ENCODE data around the gene SLC12A4.

Gene SLC12A4

DNA sequence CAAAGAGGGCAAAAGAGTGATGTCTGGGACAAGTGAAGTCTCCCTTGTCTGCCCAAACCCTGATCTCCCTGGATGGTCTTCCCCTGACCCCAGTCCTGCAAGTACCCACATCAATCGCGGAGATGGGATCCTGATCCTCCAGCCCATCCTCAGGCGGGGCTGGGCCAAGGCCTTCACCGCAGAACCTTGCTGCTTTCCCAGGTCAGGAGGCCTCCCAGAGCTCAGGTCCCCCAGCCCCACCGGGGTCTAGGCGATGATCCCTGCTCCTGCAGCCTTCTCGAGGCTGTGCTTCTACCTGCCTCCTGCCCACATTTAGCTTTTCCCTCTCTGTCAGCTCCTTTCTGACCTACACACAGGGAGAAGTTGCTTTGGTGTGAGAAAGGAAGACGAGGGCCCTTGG lies 6.3 kb downstream of the SLC12A4 start:
- no peak for DNase-seq

DNA sequence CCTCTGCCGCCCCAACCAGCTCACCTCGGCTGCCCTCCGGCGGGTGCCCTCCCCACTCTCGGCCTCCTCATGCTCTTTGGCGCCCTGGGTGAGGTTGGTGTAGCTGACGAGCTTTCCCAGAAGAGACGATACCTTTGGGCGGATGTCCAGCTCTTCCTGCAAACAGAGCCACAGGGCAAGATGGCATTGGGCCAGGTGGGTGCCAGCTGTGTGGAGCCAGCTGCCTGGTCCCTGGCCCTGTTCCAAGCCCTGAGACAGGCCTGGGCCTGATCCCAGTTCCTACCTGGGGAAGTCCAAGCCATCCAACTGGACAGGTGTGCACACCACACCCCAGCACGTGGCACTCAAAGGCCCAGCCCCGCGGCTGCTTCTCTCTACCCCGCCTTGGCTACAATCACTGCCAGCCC lies 6.9 kb downstream of the SLC12A4 start:
- DNase-seq, result no peak

DNA sequence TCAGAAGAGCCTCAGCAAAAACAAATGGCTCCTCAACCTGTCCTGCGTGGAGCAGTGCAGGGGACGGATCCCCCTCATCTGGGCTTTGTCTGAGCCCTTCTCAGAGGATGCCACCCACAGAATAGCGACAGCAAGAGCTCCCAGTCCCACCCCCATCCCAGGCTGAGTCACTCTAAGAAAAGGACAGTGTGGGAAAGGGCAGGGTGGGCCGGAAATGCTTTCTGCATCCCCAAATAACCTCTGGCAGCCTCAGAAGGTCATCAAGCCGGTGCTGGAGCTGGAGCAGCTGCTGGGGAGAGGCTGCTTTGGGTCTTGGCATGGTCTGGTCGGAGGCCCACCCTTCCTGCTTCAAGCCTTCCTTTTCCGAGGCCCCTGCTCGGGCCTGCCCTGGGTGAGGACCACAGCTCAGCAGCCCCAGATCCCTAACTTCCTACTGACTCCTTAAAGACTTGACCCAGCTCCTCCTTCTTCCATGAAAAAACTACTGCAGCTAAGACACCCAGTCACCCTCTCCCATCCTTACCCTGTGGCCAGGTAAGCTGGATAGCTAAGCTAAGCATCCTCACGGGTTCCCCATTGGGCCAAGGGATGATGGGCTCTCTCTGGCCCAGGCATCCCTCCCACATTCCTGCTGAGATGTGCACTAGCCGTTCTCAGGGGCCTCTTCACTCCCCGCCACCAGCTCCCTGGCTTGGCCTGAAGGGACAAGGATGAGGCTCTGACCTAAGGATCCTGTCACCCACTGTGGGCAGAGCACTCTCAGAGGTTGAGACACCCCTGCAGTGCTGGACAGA lies 8.7 kb downstream of the SLC12A4 start:
- DNase-seq, result no peak

DNA sequence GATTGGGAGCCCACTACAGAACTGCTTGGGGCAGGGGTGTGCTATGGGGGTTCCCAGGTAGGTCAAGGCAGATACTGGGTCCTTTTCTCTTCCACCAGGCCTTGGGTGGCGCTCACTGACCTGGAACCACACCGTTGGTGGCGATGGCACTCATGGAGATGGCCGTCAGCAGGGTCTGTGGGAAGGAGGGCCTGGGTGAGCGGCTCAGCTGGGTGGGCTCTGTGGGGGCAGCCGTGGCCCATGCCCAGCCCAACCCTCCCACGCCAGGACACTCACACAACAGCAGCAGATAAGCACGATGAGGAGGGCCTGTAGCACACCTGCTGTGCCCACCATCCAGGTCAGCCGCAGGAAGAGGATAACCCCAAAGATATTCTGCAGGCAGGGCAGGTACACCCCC lies 10.8 kb downstream of the SLC12A4 start:
- no peak for DNase-seq

DNA sequence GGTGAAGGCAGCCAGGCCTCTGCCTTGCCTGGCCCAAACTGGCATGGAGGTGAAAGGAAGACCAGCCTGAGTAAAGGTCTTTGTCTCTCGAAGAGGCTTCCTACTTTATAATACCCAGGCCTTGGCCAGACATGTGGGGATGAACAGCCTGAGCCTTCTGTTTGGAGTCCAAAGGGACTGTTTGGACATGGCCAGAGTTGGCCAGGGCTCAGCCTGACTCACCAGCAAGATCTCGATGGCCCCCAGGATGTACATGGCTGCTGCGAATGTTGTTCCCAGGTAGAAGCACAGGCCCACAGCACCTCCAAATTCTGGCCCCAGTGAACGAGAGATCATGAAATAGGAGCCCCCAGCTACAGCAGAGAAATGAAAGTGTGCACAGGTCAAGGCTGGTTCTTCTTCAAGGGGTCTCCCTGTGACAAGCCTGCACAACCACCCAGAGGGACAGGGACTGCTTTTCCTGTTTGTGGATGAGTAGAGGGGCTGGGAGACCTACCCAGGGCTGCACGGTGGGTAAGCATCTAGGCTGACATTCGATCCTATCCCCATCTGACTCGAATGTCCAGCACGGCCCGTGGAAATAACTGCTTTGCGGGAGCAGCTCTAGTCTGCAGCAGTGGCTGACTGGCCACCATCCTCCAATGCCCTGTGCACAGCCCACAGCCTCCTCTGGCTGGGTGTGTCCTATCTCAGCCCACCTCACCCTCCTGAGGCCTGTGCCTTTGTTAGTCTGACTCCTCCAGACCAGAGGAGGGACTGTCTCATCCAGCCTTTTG lies 13.8 kb downstream of the SLC12A4 start:
- DNase-seq, result no peak

DNA sequence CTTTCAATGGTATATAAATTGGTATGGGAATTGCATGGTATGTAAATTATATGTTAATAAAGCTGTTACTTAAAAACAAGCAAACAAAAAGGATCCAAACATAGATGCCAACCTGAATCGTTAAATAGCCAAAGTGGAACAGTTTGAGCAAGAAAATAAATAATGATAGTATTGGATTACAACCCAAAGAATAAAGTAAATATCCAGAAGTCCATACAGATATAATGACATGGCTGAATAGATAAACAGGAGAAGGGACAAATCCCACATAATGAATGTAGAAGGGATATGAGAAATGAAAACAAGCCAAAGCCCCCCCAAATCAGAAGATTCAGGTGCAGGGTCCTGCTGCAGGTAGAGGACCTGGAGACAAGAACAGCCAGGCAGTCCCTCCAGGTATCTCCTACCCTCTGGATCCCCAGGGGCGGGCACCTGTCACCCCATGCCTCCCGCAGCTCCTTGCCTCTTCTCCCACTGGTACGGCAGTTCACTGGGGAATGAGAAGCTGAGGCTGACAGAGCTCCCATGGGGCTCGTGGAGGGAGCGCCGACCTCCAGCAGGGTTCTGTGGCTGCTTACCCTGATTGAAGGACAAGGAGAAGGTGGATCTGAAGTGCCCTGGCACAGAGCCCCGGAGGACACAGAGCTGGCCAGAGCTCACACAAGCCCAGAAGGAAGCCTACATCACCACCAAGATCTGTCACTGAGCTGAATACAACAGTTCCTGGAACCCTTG lies 14.6 kb downstream of the SLC12A4 start:
- DNase-seq, result no peak

DNA sequence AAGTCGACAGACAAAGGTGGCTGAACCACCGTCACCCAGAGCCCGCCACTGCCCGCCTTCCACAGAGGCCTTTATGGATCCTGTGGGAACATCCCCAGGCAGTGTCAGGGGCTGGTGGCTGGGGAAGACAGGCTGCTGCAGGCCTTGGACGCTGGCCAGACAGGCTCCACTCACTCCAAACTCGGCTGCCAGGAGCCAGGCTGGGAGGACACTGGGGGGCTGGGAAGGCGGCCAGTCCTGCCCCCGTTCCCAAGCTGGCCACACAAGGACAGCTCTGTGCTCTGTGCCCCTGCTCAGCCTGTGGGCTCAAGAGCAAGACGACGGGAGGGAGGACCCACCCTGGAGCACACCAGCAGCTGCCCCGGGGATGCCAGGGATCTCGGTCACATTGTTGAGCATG lies 17.0 kb downstream of the SLC12A4 start:
- DNase-seq, result no peak

DNA sequence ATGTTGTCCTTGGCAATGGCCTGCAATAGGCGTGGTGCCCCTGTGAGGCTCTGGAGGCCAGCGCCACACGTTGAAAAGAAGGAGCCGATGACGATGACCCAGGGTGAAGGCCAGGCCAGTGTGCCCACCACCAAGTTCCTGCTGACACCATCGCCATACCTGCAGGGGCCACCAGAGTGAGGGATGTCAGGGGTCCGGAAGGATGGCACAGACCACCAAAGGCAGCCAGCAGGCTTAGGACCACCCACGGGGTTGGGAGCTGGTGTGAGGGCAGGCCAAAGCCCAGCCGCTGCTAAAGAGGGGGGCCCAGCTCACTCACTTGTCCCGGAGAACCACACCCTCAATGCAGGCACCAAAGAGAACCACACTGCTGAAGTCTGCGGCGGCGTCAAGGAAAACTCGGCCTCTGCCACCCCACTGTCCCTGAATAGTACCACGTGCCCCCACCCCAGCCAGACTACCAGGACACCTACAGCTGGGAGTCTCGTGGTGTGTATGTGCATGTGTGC lies 18.0 kb downstream of the SLC12A4 start:
- no peak for DNase-seq

DNA sequence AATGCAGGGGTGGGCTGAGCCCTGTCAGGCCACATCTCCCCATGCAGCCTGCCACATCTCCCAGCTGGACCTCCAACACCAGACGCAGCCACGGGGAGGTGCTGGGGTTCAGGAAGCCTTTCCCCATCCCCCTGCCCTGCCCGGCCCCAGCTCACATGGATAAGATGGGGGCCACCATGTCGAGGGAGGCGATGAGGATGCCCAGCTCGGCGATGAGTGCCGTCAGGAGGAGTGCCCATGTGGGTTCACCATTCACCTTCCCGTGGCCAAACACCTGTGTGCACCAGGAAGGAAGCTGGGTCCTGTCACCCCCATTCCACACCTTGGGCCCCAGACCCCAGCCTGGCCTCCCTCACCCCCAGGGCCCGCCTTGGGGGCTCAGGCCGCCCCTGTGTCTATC lies 18.8 kb downstream of the SLC12A4 start:
- DNase-seq, result no peak

DNA sequence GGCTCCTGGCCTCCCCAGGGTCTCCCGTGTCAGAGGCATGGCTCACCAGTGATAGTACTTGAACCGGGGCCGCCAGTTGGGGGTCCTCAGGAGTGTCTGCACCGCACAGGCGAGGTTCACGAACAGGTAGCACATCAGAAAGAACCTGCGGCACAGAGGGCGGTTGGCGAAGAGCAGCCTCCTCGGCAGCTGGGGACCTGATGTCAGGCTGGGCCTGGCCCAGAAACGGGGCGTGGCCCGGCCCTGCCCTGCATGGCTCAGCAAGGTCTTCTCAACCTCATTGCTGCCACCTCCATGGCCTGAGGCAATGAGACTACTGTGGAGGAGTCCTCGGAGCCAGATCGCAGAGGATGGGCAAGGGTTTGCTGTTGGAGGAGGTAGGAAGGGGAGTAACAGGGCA lies 20.4 kb downstream of the SLC12A4 start:
- no peak for DNase-seq

DNA sequence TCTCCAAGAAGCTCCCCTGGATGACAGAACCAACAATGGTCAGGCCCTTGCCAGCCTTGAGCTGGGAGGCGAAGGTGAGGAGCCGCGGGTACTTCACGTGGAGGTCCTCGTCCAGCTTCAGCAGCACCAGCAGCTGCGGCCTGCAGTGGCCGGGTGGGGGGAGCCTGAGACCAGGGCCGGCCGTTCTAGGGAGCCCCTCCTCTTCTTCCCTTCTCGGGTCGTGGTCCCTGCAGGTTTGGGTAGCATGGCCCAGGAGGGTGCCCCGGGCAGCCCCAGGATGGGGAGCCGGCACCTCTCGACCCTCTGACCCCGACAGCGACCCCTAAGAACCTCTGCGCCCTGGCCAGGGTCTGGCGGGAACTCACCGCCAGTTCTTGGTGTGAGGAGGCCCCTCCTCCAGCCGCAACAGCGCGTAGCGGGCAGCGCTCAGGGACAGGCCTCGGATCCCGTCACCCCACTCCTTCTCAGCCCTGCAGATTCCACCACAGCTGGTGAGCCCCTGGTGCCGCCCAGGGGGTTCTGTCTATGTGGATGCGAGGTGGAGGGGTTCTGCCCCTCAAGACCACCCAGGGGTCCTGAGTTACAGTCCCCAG lies 21.4 kb downstream of the SLC12A4 start:
- no peak for DNase-seq

DNA sequence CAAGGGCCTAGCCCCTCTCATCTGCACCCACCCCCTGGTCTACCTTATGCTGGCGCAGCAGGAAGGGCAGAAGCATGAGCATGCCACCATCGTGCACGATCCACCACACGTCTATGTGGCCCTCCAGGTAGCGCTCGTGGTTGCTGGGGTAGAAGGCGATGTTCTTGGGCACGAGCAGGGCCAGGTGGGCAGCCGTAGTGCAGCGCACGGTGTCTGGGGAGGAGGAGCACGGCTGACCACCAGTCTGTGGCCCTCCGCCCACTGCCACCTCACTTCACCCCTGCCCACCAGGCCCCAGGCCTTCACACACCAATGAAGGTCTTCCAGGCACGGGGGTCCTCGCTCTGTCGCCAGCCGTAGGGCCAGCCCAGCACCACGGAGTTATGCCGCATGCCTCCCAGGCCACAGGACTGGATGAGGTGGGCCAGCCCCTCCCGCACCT lies 22.3 kb downstream of the SLC12A4 start:
- DNase-seq, result no peak

DNA sequence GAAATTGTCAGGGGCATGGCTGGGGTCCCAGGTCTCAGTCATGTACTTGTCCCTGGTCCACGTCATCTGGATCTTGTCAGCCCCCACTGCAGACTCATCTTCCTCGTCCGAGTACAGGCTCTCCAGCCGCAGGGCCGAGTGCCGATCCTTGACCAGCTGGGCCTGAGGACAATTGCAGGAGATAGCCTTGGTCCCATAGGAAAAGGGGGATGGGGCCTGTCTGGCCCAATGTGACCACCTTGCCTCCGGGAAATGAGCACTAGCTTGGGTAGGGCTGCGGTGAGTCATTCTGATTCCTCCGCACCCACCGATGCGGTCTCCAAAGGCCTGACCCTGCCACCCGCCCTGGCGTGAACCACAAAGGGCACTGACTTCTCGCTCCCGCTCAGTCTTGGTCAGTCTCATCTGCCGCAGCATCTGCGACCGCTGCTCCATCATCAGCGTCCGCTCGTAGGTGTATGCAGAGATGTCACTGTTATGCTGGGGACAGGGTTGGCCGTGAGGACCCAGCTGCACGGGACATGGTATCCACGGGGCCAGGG lies 23.0 kb downstream of the SLC12A4 start:
- DNase-seq, result no peak

DNA sequence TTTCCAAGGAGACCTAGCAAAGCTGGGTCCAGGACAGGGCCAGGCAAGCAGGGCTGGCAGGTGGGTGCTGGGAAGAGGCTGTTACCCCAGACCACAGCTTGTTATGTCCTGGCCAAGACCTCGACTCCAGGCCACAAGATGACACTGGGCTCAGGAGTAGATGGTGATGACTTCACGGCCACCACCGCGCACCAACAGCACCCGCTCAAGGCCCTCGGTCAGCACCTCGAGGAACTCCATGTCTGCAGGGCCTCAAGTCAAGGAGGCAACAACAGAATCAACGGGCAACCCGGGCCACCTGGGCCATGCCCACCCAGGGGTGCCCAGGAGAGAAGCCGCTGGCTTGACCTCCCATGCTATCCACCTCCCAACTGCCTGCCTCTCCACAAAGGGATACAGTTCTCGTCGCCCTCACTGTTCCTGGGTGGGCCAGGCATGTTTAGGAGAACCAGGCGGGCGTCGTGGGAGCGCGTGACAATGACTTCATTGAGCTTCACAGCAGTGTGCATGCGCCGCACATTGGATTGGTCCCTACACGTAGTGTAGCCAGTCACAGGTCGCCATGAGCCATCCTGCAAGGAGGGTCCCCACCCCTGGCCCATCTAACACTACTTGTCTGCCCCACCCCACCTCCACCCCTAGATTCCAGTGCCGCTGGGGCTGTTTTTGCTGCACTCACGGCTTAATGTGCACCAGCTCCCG lies 23.6 kb downstream of the SLC12A4 start:
- DNase-seq, result no peak

DNA sequence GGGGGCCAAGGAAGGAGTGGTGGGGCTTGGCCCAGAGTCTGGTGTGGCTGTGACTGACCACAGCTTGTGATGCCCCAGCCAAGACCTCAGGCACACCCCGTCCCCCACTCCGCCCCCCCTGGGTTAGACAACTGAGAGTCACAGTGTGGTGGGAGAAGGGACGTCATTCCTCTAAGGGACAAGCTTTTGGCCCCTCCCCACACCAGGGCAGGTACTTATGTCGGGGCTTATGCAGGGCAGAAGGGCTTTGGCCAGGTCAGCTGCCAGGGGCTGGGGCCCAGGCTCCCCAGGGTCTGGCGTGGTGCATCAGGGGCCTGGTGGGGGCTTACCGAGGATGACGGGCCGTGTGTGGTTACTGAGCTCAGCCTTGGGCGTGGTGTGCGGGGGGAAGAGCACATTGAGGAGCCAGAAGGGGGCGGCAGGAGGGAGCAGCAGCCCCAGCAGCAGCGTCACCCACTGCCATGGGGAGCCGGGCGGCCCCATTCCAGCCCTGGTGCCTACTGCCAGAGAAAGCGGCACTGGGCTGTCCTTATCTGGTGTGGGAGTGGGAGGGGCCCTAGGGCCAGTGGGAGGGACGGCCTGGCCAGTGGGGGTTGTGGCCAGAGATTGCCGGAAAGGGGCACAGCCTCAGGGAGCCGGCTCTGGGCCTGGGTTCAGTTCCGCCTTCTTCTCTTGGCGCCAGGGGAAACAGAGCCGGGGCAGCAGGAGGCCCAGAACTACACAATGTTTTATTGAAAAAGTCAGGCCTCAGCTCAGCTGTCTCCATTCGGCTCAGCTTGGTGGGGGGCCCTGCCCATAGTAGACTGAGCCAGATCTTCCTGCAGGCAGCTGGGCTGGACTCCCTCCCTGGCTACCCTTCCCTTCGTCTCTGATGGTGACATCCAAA lies 24.6 kb downstream of the SLC12A4 start, which contains the start of gene LCAT:
Gene LCAT, minus strand, starts transcription at position 502 of the 886 bp plus-strand sequence. Its CDS starts 19 bp downstream, at position 483.
- no peak for DNase-seq

DNA sequence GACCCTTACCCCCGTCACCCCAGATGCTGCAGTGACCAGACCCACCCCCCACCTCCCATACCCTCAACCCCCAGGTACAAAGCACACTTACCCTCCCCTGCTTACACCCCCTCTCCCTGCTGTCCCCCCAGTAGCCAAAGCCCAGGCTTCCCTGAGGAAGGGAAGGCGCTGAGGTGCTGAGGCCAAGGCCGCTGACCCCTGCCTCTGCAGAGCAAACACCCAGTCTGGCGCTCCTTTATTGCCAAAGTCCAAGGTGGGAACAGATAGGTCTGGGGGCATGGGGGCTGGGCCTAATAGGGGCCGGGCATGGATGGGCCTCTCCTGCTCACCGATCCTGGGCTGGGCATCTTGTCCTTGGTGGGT lies 25.2 kb downstream of the SLC12A4 start:
- no peak for DNase-seq

DNA sequence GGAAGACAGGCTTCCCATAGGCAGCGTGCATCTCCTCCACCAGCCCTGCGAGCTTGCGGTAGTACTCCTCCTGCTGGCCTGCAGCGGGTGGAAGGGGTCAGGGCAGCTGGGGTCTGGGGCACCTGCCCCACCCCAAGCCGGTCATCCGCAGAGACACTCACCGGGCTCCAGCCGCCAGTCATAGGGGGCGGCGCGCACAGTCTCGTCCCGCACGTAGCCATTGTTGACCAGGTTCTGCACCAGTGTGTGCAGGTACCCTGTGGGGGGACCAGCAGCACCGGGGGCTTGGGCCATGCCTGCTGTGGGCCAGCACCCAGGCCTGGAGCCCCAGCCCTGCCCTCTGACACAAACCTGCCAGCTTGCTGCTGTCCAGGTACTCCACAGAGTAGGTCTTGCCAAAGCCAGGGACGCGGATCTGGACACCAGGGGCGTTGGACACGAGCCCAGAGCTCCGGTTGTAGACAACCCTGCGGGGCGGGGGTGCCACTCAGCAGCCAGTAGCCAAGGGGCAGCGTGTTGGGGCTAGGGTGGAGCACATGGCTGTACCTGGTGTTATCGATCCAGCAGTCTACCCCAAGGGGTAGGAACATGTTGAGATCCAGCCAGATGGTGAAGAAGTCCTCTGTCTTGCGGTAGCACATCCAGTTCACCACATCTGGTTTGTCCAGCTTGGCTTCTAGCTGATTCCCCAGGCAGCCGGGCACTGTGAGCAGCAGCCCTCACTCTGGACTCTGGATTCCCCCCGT lies 25.8 kb downstream of the SLC12A4 start:
- no peak for DNase-seq

DNA sequence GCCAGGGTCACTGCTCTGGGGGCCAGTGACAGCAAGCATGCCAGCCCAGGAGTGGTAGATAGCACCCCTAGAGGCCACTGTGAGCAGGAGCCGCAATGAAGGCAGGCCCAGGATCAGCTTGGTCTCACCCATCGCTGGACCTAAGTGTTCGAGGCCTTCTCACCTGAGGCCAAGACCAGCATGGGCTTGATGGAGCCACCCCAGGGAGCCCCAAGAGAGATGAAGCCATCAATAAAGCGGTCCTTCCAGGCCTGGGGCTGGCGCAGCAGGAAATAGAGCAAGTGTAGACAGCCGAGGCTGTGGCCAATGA lies 26.3 kb downstream of the SLC12A4 start:
- no peak for DNase-seq

DNA sequence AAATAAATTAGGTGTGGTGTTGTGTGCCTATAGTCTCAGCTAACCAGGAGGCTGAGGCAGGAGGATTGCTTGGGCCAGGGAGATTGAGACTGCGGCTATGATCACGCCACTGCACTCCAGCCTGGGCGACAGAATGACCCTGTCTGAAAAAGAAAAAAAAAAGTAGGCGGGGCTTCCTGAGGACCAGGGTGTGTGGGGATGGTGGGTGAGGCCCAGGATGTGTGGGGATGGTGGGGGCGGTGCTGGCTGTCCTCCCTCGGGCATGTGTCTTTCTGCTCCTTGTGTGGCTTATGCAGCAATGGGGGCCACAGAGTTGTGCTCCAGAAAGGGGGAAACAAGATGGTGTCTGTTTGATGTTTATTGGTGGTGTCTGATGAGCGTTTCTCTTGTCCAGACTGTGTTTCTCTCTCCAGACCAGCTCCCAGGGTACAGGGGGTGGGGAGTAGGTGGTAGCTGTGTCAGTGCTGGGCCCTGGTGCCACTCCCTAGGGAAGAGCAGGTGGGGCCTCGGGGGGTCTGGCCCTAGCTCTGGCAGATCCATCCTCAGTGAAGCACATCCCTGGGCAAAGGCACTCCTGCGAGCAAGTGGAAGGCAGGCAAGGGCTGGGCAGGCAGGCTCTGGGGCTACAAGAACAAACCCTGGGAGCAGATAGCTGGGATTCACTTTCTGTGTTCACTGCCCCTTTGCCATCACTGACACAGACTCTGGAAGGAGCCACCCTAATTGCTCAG lies 26.8 kb downstream of the SLC12A4 start:
- no peak for DNase-seq

All from NCI-H446 treated with DMSO at 0.1 percent for 48 hours (cell line).